HG03039 (cell line): ENCODE measurements around the gene HEATR5A.
"Not testable (repeated sequence)": the region's sequence is repeated elsewhere in the genome, so short reads cannot be mapped to it uniquely, and the experiment has no call there.

Experiments used
- ATAC-seq: cut with Tn5 transposase; IDR thresholded peaks from one replicate; pipeline ENCODE4 v1.9.1; 2021; ENCODE audit warnings: mild to moderate bottlenecking, moderate library complexity; ENCODE audit not compliant: unreplicated experiment

HEATR5A gene

DNA sequence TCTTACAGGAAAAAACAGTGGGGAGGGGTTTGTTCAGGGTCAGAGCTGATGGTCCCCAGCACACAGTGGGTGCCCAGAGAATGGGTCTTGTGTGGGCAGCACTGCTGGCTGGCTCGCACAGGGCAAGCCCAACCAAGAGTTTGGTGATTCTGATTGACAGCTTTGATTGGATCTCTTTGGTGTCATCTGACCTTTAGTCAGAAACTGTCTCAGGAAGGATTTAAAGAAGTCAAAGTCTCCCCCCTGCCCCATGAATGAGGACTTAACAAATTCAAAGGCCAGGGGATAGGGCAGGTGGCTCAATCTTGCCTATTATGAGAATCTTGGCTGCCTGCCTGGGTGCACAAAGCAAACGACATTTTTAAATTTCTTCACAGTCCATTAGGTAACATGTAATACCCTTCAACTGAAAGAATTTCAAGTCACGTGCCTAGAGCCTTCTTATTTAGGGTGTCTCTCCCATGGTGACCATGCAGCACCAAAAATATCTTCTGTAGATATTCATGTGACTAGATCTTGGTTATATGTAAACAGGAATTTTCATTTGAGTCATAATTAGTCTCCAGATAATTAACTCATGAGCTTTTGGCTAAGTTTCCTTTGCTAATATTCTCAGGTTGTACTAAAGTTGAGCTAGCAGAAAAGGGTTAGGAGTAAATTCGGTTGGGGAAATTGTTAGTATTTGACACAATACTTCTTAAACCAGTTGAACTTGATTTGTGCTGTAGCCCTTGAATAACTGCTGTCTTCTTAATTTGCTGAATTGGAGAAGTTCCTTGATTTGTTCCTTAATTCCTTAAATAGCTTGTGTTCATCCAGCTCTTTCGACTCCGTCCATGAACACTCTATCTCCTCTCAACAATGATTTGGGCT is 158.3 kb downstream of the HEATR5A start:
- ATAC-seq: no peak

DNA sequence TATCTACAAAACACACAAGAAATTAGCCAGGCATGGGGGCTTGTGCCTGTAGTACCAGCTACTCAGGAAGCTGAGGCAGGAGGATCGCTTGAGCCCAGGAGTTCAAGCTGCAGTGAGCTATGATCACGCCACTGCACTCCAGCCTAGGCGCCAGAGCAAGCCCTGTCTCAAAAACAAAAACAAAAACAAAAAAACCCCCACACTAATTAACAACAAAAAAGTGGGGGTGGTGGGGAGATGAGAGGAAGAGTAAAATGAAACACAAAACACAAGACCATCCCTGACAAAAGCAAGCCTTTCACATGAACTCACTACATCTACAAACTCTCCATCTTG is 158.9 kb downstream of the HEATR5A start:
- no peak for ATAC-seq

GRCh38 chr14:31259040-31259435 is 161.3 kb downstream of the HEATR5A start:
- ATAC-seq: not testable (repeated sequence)

- ATAC-seq: no peak
Measured at GRCh38 chr14:31258427-31259039, 161.8 kb downstream of the HEATR5A start.

DNA sequence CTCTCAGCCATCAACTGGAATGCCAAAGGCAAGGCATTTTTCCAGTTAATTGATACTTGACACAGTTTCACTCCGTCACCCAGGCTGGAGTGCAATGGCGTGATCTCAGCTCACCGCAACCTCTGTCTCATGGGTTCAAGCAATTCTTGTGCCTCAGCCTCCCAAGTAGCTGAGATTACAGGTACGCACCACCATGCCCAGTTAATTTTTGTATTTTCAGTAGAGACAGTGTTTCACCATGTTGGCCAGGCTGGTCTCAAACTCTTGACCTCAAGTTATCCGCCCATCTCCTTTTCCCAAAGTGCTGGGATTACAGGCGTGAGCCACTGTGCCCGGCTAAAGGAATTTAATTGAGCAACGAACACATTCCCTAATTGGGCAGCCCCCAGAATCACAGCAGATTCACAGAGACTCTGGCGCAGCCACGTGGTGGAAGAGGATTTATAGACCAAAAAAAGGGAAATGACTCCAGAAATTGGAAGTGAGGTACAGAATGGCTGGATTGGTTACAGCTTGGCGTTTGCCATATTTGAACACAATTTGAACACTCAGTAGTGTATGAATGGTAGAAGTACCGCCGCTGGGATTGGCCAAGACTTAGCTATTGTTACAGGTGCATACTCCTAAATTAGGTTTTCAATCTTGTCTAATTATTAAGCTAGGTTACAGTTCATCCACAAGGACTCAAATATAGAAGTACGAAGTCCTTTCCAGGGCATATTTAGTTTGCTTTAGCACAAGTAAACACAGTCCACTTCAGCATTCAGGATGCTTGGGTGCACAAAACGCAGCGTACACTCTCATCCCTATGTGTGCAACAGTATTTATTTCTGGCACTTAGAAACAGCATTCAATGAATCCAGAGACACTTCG is 162.6 kb downstream of the HEATR5A start:
- ATAC-seq: not testable (repeated sequence)

DNA sequence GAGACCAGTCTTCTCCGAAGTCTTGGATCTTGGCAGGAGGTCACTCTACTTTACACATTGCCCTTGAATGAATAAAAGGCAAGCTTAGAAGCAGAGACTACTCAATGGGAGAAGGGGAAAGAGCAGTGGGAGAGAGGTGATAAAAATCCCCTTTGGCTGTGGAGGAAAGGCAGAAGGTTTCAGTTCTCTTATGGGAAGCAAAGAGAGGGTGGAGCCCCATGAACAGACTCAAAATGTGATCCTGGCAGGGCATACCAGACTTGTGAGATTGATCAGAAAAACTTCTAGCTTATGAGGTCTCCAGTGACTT is 163.2 kb downstream of the HEATR5A start:
- ATAC-seq: no peak

DNA sequence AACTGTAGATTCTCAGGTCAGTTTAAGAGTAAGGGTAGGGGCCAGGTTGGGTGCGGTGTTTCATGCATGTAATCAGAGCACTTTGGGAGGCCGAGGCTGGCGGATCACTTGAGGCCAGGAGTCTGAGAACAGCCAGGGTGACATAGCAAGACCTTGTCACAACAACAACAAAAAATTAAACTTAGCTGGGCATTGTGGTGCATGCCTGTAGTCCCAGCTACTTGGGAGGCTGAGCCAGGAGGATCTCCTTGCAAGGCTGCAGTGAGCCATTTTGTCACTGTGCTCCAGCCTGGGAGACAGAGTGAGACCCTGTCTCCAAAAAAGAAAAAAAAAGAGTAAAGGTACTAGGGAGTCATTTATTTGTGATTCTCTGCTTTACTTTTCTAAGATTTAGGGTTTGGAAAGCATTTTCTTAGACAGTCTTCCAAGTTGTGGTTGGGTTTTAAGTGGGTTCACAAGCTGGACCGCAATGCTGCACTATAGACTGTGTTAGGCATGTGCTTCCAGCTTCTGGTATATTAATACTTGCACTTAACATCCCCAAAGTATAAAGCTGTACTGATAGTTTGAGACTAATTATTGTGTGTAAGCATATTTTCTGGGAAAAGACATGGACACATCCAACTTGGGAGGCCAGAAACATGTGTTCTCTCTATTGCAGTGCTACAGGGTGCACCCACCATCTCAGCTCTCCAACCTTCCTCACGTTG is 163.7 kb downstream of the HEATR5A start:
- ATAC-seq: no peak

DNA sequence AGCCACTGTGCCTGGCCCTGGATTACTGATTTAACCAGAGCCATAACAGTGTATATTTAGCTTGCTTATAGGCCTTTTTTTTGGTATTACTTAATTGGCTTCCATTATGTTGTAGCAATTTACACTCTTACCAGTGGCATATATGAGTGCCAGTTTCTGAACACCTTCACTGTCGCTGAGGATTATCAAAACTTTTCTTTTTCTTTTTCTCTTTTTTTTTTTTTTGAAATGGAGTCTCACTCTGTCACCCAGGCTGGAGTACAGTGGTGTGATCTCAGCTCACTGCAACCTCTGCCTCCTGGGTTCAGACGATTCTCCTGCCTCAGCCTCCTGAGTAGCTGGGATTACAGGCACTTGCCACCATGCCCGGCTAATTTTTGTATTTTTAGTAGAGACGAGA is 164.4 kb downstream of the HEATR5A start:
- ATAC-seq: not testable (repeated sequence)

DNA sequence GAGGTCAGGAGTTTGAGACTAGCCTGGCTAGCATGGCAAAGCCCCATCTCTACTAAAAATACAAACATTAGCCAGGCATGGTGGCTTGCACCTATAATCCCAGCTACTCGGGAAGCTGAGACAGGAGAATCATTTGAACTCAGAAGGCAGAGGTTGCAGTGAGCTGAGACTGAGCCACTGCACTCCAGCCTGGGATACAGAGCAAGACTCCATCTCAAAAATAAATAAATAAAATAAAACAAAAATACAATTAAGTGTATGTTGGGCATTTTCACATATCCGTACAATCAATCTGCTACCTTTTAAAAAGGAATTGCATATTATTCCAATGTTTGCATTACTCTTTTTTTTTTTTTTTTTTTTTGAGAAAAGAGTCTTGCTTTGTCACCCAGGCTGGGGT is 165.1 kb downstream of the HEATR5A start:
- ATAC-seq: no peak

- no peak for ATAC-seq
Measured at GRCh38 chr14:31253746-31254471, 166.4 kb downstream of the HEATR5A start.

DNA sequence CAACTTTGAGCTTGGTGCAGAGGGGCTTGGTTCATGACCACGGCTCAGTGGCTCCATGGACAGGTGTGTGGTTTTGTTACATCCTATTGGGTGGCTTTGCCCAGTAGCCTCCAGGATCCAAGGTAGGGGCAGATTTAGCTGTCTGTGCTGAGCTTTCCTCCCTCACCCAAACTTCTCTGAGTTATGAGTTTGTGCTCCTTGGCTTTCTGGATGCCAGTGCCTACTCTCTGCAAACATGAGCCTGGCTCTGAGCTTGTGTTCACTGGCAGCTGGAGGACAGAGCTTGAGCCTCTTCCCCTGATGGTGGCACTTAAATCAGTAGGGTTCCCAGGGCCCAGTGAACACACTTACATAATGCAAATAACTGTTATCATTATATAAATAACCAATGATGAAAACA is 167.5 kb downstream of the HEATR5A start:
- ATAC-seq: no peak

GRCh38 chr14:31251028-31251958 is 169.1 kb downstream of the HEATR5A start:
- ATAC-seq: no peak

DNA sequence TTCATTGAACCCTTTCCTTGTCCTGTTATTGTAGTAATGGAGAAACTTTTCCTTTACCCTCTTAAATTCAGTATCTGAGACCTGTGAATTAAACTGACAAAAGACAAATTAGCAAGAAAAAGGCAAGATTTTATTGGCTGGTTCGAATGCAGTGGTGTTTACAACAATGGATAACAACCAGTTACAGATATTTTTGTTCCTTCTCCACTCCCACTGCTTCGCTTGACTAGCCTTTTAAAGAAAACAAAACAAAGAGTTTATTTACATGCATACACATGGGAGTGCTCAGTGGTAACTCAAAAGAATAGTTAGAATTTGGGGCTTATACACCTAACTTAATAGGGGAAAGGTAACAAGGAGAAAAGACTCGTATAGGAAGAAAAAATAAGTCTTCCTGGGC is 175.7 kb downstream of the HEATR5A start:
- ATAC-seq: no peak

DNA sequence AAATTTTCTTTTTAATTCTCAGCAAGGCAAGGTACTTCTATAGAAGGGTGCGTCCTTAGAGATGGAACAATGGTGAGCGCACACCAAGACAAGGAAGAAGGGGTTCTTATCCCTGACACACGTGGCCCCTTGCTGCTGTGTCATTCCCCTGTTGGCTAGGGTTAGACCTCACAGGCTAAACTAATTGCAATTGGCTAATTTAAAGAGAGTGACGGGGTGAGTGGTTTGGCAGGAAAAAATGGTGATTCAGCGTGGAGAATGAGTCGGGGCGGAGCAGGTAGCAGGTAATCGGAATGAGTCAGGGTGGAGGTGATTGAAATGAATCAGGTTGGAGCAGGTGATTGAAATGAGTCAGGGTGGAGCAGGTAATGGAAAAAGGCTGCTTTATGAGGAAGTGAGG is 176.5 kb downstream of the HEATR5A start:
- no peak for ATAC-seq

DNA sequence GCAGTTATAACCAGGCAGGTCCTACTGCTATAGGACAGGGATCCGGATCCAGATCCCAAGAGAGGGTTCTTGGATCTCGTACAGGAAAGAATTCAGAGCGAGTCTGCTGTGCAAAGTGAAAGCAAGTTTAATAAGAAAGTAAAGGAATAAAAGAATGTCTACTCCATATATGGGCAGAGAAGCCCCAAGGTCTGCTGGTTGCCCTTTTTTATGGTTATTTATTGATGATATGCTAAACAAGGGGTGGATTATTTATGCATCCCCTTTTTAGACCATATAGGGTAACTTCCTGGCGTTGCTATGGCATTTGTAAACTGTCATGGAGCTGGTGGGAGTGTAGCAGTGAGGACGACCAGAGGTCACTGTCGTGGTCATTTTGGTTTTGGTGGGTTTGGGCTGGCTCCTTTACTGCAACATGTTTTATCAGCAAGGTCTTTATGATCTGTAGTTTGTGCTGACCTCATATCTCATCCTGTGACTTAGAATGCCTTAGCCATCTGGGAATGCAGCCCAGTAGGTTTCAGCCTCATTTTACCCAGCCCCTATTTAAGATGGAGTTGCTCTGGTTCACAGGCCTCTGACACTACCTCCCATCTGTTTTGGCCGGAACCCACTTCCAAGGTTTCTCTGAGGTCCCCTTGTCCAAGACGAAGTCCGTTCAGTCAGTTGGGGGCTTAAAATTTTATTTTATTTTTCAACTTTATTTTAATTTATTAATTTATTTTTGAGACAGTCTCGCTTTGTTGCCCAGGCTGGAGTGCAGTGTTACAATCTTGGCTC is 178.0 kb downstream of the HEATR5A start:
- not testable (repeated sequence) for ATAC-seq
